Measurements from ENCODE around the gene AUTS2.
A peak's percentile ranks its signal among the peaks of the same experiment; 100 is the strongest.

AUTS2 gene

DNA sequence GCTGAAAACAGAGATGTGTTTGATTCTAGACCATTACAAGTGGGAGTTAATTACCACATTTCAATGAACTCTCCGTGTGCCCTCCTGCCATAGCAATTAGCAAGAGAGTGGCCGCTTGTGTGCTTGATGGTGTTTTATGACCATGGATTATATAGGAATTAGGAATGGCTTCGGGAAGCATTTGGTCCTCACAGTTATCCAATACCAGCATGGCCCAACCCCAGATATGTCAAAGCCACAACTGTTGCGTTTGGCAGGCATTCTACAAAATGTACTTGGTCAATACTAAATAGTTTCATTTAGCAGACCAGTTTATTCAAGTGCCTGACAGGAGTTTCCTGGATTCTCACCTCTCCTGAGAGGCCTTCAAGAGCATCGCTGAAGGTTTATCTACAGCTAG, 1024.7 kb downstream of the AUTS2 start:
- ChIA-PET POLR2A (no interaction called here), CTCF (no interaction called here)
- TF ChIP-seq ZNF384 (IDR thresholded peaks at IDR 0.05) = no peak
- no peak for TF ChIP-seq FOXA1 (IDR thresholded peaks at IDR 0.05)
- TF ChIP-seq ELF4 (IDR thresholded peaks at IDR 0.05) = no peak
- no peak for TF ChIP-seq SUZ12 (IDR thresholded peaks at IDR 0.05)
- TF ChIP-seq TARDBP (IDR thresholded peaks at IDR 0.05) = no peak
- DNase-seq (ENCODE audit: extremely low spot score) = no peak

DNA sequence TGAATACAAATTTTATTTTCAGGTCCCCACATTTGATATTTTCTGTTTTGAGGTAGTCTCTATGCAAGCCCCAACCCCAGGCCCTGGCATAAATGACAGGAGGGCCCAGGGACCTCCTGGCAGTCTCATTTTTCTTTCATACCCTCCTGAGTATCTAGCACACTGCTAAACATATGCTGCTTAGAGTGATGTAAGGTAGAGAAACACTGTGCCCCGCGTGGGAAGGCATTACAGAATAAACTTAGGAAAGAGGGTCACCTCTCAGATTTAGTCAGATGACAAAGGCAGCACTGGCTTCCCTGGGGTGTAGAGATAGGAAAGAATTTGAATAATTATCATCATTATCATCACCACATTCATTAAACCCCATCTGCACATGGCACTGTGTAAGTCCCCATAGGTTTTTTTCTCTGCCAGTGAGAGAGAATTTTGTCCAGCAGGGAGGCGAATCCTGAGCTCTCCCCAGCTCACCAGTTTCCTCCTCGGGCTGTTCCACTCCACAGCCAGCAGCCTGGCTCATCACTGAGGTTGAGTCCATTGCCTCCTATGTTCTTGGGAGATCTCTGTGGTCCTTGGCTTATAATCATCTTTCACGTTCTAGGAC, 1026.3 kb downstream of the AUTS2 start:
- TF ChIP-seq L3MBTL2 (conservative IDR thresholded peaks at IDR 0.05) = no peak
- TF ChIP-seq, protein P1, sequence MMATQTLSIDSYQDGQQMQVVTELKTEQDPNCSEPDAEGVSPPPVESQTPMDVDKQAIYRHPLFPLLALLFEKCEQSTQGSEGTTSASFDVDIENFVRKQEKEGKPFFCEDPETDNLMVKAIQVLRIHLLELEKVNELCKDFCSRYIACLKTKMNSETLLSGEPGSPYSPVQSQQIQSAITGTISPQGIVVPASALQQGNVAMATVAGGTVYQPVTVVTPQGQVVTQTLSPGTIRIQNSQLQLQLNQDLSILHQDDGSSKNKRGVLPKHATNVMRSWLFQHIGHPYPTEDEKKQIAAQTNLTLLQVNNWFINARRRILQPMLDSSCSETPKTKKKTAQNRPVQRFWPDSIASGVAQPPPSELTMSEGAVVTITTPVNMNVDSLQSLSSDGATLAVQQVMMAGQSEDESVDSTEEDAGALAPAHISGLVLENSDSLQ (IDR thresholded peaks at IDR 0.05) = no peak
- ChIA-PET CTCF (no interaction called here), POLR2A (no interaction called here)
- no peak for DNase-seq (ENCODE audit: extremely low spot score)

DNA sequence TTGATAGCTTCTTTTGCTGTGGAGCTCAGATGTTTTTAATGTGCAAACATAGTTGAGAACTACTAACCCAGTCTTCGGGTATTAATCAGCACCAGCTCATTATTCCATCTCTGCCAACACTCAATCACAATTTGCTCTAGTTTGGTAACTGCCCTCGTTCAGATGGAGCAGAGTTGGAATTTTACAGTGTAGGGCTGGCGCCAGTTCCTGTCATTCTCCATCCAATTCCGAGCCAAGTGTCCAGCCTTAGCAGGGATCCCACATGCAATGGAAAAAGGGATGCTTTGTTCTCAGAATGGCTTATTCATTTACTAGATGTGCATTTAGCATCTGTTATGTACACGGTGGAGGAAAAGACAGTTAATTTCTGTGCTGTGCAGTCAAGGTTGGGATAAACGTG, 1029.2 kb downstream of the AUTS2 start:
- ChIA-PET CTCF (no interaction called here), POLR2A (no interaction called here)
- TF ChIP-seq ZNF384 (IDR thresholded peaks at IDR 0.05) = no peak
- no peak for TF ChIP-seq SP1 (IDR thresholded peaks at IDR 0.05)
- no peak for TF ChIP-seq CTBP1 (IDR thresholded peaks at IDR 0.05; ENCODE audit: borderline replicate concordance)
- no peak for TF ChIP-seq ELF4 (IDR thresholded peaks at IDR 0.05)
- TF ChIP-seq L3MBTL2 (conservative IDR thresholded peaks at IDR 0.05) = no peak
- no peak for TF ChIP-seq ARNT (IDR thresholded peaks at IDR 0.05)
- no peak for TF ChIP-seq LEF1 (IDR thresholded peaks at IDR 0.05; ENCODE audit: borderline replicate concordance)
- TF ChIP-seq FOXK2 (IDR thresholded peaks at IDR 0.05) = no peak
- TF ChIP-seq HDGF (IDR thresholded peaks at IDR 0.05; ENCODE audit: borderline replicate concordance) = no peak
- TF ChIP-seq, protein P1 (IDR thresholded peaks at IDR 0.05) = no peak
- no peak for TF ChIP-seq FOXA1 (IDR thresholded peaks at IDR 0.05)
- TF ChIP-seq TARDBP (IDR thresholded peaks at IDR 0.05) = no peak
- no peak for TF ChIP-seq NFRKB (IDR thresholded peaks at IDR 0.05)
- DNase-seq (ENCODE audit: extremely low spot score) = no peak

DNA sequence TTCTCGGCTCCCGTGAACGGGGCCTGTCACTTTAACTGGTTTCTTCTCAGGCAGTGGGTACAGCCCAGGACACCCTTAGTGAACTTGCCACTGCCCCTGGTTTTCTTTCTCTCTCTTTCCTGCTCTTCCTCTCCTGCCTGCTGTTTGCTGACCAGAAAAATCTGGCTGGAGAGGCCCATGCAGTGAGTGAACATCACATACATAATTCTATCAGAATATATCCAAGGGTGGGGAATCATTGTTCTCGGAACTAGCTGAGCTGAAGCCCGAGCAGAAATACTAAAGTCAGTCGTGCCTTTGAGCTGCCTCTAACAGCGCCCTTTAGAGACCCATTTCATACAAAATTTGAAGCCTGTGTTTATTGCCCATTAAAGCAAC, 1032.2 kb downstream of the AUTS2 start:
- CTCF ChIA-PET = no interaction called here
- TF ChIP-seq FOXK2 (IDR thresholded peaks at IDR 0.05) (no peak), FOXA1 (IDR thresholded peaks at IDR 0.05) (no peak), ELF4 (IDR thresholded peaks at IDR 0.05) (no peak), FOXM1 (IDR thresholded peaks at IDR 0.05; ENCODE audit: borderline replicate concordance) (no peak), ARNT (IDR thresholded peaks at IDR 0.05) (no peak), BHLHE40 (IDR thresholded peaks at IDR 0.05; ENCODE audit: borderline replicate concordance) (no peak), TARDBP (IDR thresholded peaks at IDR 0.05) (no peak), LEF1 (IDR thresholded peaks at IDR 0.05; ENCODE audit: borderline replicate concordance) (no peak), ZNF384 (IDR thresholded peaks at IDR 0.05) (no peak)
- DNase-seq (ENCODE audit: extremely low spot score) = no peak
- POLR2A ChIA-PET = interaction anchor here (0.6 to 1.5 kb wide), 4 partner anchors 35 to 64 kb away, joined by 3 to 5 read pairs (median 3); no protein-coding TSS in a partner anchor

DNA sequence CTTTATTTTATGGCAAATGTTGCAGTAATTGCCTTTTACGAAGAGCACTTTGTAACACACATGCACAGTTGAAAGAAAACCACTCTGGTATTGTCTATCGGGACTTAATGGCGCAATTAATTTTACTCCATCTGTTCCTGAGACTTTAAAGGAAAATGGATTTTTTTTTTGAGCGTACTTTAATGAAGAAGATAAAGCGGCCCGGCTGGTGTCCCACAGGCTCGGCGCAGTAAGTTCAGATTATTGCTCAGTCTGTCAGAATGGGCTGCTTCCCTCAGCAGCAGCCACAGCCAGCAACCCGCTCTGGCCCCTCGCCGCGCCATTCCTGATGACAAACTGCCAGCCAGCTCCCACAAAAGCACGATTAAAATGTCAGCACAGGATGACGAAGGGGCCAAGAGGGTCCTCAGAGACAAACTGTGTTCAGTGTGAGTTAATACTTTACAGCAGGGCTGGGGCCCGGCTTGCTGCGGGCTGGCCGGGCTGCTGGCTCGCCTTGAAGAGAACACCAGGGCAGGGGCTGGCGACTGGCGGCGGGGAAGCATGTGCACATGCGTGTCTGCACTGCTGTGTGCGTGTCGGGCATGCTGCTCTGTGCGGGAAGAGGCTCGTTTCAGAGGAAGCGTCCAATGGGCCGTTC, 1032.7 kb downstream of the AUTS2 start:
- TF ChIP-seq, protein P1 (IDR thresholded peaks at IDR 0.05) = peak; percentile 96
- TF ChIP-seq CTBP1 (IDR thresholded peaks at IDR 0.05; ENCODE audit: borderline replicate concordance) (peak; percentile 54; the same call in 1 of the 2 replicates), L3MBTL2 (conservative IDR thresholded peaks at IDR 0.05) (peak; percentile 89; the same call in 1 of the 2 replicates), ZNF384 (IDR thresholded peaks at IDR 0.05) (peak; percentile 69), TARDBP (IDR thresholded peaks at IDR 0.05) (no peak)
- peak; percentile 64 for DNase-seq (ENCODE audit: extremely low spot score)
- POLR2A ChIA-PET = interaction anchor here (0.6 to 1.5 kb wide), 5 partner anchors 35 to 63 kb away, joined by 3 to 5 read pairs (median 3); no protein-coding TSS in a partner anchor

DNA sequence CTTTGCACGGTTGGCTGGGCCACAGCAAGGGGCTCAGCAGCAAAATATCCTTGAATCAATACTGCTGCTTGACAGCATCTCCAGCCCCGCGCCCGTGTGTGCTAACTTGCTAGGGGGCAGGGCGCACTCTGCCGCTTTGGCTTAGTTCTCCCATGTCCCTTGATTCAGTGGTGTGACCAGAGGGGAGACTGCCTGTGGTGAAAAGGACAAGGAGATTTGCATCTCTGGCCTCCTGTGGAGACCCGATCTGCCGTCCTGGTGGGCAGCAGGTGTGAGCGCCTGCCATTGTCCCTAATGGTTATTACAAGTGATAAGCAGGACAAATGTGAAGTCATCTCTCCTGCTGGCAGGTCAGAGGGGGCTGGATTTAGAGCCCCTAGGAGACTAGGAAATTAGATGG, 1033.4 kb downstream of the AUTS2 start:
- CTCF ChIA-PET = no interaction called here
- DNase-seq (ENCODE audit: extremely low spot score) = no peak
- POLR2A ChIA-PET = interaction anchor here (1.5 kb wide), 1 partner anchor 47 kb away, joined by 5 read pairs; no protein-coding TSS in a partner anchor

More for the DNA sequence above, 1032.7 kb downstream of the AUTS2 start:
- CTCF ChIA-PET = no interaction called here

DNA sequence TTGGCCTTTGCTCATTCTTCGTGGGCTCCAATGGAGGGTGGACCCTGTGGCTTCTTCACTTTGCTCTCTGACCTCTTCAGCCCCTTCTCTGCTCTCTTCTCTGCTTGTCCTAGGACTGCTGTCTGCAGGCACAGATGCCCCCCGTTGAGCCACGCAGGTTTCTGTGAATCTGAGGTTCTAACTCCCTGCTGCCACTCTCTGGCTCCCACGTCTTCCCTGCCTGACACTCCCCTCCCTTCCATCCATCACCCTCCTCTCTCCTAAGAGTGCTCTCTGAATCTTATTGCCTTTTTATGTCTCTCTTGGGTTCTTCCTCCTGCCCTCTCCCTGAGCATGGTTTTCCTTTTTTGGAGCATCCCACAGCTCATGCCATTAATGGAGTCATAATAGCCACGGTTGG, 1034.1 kb downstream of the AUTS2 start:
- TF ChIP-seq FOXM1 (IDR thresholded peaks at IDR 0.05; ENCODE audit: borderline replicate concordance) (no peak), LEF1 (IDR thresholded peaks at IDR 0.05; ENCODE audit: borderline replicate concordance) (no peak), BHLHE40 (IDR thresholded peaks at IDR 0.05; ENCODE audit: borderline replicate concordance) (no peak), L3MBTL2 (conservative IDR thresholded peaks at IDR 0.05) (no peak), HDGF (IDR thresholded peaks at IDR 0.05; ENCODE audit: borderline replicate concordance) (no peak), FOXK2 (IDR thresholded peaks at IDR 0.05) (no peak), SP1 (IDR thresholded peaks at IDR 0.05) (no peak), ELF4 (IDR thresholded peaks at IDR 0.05) (no peak), ARNT (IDR thresholded peaks at IDR 0.05) (no peak)
- DNase-seq (ENCODE audit: extremely low spot score) = no peak
- ChIA-PET CTCF (no interaction called here), POLR2A (no interaction called here)

More for the DNA sequence above, 1033.4 kb downstream of the AUTS2 start:
- TF ChIP-seq CTBP1 (IDR thresholded peaks at IDR 0.05; ENCODE audit: borderline replicate concordance) (peak; percentile 64; the same call in 1 of the 2 replicates), SUZ12 (IDR thresholded peaks at IDR 0.05) (no peak), ARNT (IDR thresholded peaks at IDR 0.05) (peak; percentile 53; the same call in 1 of the 2 replicates), ELF4 (IDR thresholded peaks at IDR 0.05) (no peak)
